Chondrocyte (in vitro differentiated cells): Measurements from ENCODE around the gene FBLN5. TPM values are rescaled to one million over a fixed set of nuclear protein-coding genes. Genes with fewer than 3 reads are reported as not detected.

Experiments
- DNase-seq: peaks from one replicate; pipeline ENCODE4 v3.0.0; 2021; ENCODE audit warnings: mixed read lengths, low spot score
- H3K27ac Mint-ChIP-seq: one replicate; pipeline ENCODE4 v1.8.0; 2021; ENCODE audit warnings: mild to moderate bottlenecking, moderate library complexity, mixed read lengths; ENCODE audit not compliant: unreplicated experiment
- H3K27me3 Mint-ChIP-seq: 2 replicates; pipeline ENCODE4 v1.8.0; 2021; ENCODE audit warnings: low read depth, mixed read lengths
- H3K36me3 Mint-ChIP-seq: 2 replicates; pipeline ENCODE4 v1.8.0; 2021; ENCODE audit warnings: low read depth, mixed read lengths
- H3K4me1 Mint-ChIP-seq: 2 replicates; pipeline ENCODE4 v1.8.0; 2021; ENCODE audit warnings: low read depth, mild to moderate bottlenecking, mixed read lengths
- H3K4me3 Mint-ChIP-seq: one replicate; pipeline ENCODE4 v1.8.0; 2021; ENCODE audit warnings: mild to moderate bottlenecking, moderate library complexity, mixed read lengths; ENCODE audit not compliant: unreplicated experiment
- H3K9me3 Mint-ChIP-seq: 2 replicates; pipeline ENCODE4 v1.8.0; 2021; ENCODE audit warnings: low read depth, mixed read lengths
- CTCF ChIP-seq: fragments of 200-600 bp; sonication (generic); IDR thresholded peaks from 2 replicates; pipeline ENCODE4 v1.5.0; 2021; ENCODE audit warnings: antibody characterized with exemption, mild to moderate bottlenecking, moderate library complexity
- total RNA-seq: library from RNA; stranded (reverse); gene quantifications from 3 replicates; pipeline ENCODE4 v1.2.1, GENCODE V29; 2021

FBLN5 gene
- total RNA-seq, 1 donor from 2014 or later, result 1,232 TPM

DNA sequence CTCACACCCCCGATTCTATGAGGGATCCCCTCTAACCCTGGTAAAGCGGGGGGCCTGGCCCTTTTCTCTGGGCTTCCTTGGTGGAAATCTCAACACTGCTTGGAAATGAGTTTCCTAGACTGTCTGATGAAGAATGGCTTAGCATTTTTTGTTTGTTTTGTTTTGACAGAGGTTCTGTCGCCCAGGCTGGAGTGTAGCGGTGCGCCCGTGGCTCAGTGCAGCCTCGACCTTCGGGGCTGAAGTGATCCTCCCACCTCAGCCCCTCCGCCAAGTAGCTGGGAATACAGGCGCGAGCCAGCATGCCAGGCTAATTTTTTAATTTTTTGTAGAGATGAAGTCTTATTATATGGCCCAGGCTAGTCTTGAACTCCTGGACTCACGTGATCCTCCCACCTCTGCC lies 110.4 kb downstream of the FBLN5 start:
- peaks cover 19% of the 10 kb centered on the region for H3K4me1 Mint-ChIP-seq
- peaks cover 14% of the 10 kb centered on the region for H3K27me3 Mint-ChIP-seq
- no peaks in the 10 kb centered on the region for H3K9me3 Mint-ChIP-seq
- peaks cover 12% of the 10 kb centered on the region for H3K36me3 Mint-ChIP-seq
- no peak for TF ChIP-seq CTCF
- no peak for DNase-seq
- peak overlapping the region; percentile 74 for H3K4me3 Mint-ChIP-seq
- H3K27ac Mint-ChIP-seq, result no peak overlapping the region

DNA sequence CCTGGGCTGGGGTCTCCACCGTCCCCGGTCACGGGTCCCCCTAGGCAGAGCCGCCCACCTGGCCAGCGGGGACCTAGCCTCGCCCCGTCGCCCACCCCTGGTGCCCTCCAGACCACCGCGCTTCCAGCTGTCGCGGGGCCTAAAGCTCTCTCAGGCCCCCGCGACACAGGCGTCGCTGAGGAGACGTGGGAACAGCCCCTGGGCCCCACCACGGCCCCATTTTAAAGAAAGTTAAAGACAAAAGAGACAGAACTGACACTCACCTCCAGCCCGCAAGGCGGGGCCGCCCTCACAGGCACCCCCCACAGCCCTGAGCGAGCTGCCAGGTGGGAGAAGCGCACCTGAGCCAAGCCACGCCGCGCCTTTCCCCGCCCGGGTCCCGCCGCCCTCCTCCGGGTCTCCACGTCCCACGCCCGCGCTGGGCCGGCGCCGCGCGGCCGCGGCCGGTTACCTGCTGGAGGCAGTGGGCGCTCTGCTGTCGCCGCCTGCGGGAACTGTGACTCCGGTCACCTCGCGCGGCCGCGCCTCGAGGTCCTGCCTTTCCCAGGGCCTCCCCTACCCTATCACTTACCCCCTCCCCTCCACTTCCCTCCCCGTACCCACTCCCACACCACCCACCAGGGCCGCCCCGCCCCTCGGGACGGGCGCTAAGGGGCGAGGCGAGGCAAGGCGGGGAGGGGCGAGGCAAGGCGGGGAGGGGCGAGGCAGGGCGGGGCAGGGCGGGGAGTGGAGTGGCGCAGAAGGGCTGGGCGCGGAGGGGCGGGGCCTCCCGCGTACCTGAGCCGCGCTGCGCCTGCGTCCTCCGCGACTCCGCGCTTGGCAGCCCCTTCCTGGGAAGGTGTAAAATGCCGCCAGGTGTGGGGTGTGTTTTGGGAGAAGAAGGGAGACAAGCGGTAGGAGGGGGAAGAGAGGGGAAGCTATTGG lies 111.3 kb downstream of the FBLN5 start:
- H3K4me1 Mint-ChIP-seq, result peaks cover 16% of the 10 kb centered on the region

DNA sequence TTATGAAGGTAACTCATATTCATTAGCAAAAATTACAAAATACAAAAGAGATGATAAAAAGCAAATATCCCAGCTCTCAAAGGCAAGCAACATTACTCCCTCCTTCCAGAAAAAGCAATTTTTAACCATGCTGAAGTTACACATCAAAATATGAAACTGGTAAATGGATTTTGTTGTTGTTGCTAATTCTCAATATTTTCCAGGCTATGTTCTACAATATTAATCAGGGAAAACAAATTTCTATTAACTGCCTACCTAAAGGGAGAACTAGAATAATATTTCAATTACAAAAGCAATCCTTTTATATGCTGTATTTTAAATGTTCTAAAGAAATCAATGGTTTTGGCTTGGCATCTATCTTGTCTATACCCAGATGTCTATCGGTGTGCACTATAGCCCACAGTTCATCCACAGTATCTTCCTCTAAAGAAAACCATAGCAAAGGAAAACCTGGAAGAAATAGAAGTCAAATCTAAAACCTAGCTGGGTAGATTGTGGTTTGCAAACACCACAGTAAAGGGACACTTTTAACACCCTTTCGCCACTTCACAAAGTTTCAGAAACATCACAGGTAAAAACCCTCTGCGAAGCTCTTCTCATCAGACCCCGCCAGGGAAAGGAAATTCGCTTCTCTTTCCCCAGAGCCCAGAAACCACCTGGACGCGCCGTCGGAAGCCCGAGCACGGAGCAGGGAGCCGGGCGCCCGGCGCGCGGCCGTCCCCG lies 112.1 kb downstream of the FBLN5 start:
- TF ChIP-seq CTCF, result no peak
- Mint-ChIP-seq H3K4me1 (peaks cover 15% of the 10 kb centered on the region), H3K27ac (no peak overlapping the region), H3K27me3 (peaks cover 18% of the 10 kb centered on the region), H3K9me3 (no peaks in the 10 kb centered on the region), H3K4me3 (peak overlapping the region; percentile 74), H3K36me3 (peaks cover 12% of the 10 kb centered on the region)
- no peak for DNase-seq

More for the DNA sequence above, 111.3 kb downstream of the FBLN5 start:
- H3K36me3 Mint-ChIP-seq, result peaks cover 12% of the 10 kb centered on the region
- peak overlapping the region; percentile 74 for H3K4me3 Mint-ChIP-seq
- DNase-seq, result peak; percentile 77
- TF ChIP-seq CTCF, result peak; percentile 28
- no peak overlapping the region for H3K27ac Mint-ChIP-seq
- peaks cover 14% of the 10 kb centered on the region for H3K27me3 Mint-ChIP-seq
- no peaks in the 10 kb centered on the region for H3K9me3 Mint-ChIP-seq

GRCh38 chr14:91834571-91834970 lies 112.9 kb downstream of the FBLN5 start:
- Mint-ChIP-seq H3K4me3 (no peak overlapping the region), H3K27ac (no peak overlapping the region), H3K27me3 (peaks cover 22% of the 10 kb centered on the region), H3K9me3 (no peaks in the 10 kb centered on the region), H3K36me3 (peaks cover 14% of the 10 kb centered on the region), H3K4me1 (peaks cover 15% of the 10 kb centered on the region)
- no peak for TF ChIP-seq CTCF
- no peak for DNase-seq

DNA sequence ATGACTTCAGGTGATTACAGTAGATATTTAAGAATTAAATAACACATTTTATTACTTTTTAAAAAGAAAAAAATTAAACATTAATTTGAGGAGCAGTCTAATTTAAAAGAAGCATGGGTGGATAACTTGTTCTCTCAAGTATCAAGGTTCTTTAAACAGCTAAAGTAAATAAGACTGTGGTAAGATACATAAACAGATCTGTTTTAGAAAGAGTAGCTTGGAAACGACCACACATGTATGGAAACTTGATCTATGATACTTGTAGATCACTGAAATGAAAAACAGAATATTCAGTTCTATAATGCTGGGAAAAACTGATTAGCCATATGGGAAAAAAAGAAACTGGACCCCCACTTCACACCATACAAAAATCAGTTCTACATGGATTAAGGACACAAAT lies 116.2 kb downstream of the FBLN5 start:
- peaks cover 9% of the 10 kb centered on the region for H3K9me3 Mint-ChIP-seq
- no peak for TF ChIP-seq CTCF
- no peak overlapping the region for H3K27ac Mint-ChIP-seq
- no peak for DNase-seq
- peaks cover 13% of the 10 kb centered on the region for H3K27me3 Mint-ChIP-seq
- H3K4me3 Mint-ChIP-seq, result no peak overlapping the region
- peaks cover 18% of the 10 kb centered on the region for H3K36me3 Mint-ChIP-seq
- peaks cover 3% of the 10 kb centered on the region for H3K4me1 Mint-ChIP-seq
